ENCODE results near the gene KCNC4.

Gene KCNC4

DNA sequence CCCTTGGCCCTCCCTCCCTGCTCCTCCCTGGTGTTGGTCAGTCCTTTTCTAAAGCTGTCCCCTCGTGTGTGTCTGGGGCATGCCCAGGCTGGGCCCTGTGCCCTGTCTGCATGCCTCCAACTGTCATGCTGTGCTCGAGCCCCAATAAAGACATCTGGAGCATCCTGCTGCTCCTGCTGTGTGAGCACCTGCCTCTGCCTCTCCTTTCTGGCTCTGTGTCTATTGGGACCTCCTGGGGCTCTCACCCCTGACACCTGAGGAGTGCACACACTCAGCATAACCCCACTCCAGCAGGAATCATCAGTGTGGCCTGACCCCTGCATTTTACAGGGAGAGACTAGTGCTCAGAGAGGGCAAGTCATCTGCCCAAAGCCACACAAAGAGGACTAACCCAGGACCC, 23.7 kb downstream of the KCNC4 start:
- no peak for FAIRE-seq

DNA sequence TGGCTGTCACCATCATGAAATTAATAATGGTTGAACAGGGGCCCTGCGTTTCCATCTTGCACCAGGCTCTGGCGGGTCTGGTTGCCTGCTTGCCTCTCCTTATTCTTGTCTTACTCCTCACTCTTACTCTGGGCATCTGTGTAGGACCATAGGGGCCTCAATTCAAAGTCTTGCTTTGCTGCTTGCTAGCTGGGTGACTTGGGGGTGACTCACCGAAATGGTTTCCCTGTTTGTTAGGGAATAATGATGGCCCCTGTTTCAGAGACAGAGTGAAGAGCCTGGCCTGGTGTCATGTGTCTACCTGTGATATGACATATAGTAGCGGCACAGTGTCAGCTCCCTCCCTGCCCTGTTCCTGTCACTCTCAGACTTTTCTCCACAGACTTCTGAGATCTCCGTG, 24.6 kb downstream of the KCNC4 start:
- FAIRE-seq = no peak

DNA sequence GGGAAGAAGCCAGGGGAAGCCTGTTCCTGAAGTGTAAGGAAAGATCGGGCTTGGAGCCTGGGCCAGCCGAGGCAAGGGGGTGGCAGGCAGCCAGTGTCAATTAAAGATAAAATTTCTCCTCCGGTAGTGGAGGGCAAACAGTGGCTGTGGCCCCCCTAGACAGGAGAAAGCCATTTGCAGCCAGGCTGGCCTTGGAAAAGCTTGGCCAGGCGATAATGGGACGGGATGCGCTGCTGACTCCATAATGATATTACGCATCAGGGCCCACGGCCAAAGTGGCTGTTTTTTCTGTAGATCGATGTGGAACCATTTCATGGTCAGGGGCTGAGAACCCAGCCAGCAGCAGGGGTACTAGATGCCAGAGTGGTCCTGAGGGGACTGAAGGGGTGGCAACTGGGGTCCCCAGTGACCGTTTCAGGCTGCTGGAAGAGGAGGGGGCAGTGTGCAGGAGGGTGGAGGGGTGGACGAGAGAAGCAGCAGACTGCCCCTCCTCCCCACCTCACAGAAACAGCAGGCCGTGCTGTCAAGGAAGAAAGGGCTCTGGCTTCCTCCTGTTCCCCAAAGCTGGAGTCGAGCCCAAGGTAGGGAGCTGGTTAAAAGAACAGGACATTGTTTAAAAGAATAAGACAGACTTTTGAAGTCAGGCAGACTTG, 25.2 kb downstream of the KCNC4 start:
- no peak for FAIRE-seq

DNA sequence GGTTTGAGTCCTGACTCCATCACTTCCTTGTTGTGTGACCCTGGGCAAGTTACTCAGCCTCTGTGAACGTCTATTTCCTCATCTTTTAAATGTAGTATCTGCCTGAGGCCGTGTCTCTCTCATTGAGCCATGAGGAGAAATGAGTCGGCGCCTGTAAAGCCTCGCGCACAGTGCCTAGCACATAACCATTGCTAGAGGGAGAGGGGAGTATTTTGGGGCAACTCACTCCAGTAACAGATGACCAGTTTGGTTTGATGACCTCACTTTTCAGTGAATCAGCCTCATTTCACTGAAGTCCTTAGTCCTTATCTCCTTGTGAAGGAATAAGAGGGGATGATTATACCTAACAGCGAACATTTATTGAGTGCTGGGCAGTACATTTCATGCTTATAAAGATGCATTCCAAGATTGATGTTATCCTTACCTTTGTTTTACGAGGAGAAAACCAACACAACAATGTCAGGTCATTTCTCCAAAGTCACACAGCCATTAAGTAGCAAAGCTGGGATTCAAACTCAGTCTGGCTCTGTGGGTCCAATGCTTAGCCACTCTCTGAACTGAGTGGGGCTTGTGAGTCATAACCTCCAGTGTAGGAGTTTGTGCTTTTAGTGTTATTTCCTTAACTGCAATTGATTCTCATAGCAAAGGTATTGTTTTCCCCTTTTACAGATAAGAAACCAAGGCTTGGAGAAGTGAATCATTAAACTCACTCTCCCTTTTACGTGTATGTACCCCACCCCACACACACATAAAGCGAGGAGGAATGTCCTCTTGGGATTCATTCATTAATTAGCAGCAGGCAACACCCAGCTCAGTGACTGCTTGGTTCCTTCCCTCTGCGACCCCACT, 25.9 kb downstream of the KCNC4 start:
- no peak for FAIRE-seq

DNA sequence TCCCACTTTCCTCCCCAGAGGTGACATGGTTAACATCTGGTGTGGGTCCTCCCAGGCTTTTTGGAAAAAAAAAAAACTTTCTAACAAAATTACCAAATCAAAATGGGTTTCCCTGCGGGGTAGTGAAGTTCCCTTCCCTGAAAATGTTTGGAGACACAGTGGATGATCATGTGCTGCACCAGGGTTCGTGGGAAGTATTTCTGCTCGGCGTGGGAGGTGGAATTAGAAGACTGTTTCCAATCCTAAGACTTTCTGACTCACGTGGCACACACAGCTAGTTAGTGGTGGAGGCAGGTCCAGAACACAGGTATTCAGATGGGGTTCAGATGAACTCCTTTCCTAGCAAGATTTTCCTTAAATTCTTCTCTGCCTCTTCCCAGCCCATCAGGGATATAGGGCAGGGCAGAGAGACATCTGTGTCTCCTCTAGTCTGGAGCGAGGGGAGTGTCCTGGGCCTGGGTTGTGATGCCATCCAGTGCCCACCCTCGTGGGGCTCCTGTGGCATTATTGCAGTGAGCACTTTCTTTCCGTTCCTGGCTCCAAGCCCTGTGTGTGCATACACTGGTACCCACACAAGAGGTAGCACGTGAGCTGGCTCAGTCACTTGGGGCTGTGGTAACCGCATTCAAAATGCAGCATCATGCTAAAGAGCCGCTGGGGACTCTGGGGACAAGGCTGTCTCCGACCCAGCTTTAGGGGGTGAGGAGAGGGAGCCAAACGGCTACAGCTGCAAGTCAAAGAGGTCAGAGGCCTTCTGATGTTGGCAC, 27.5 kb downstream of the KCNC4 start:
- FAIRE-seq = no peak

DNA sequence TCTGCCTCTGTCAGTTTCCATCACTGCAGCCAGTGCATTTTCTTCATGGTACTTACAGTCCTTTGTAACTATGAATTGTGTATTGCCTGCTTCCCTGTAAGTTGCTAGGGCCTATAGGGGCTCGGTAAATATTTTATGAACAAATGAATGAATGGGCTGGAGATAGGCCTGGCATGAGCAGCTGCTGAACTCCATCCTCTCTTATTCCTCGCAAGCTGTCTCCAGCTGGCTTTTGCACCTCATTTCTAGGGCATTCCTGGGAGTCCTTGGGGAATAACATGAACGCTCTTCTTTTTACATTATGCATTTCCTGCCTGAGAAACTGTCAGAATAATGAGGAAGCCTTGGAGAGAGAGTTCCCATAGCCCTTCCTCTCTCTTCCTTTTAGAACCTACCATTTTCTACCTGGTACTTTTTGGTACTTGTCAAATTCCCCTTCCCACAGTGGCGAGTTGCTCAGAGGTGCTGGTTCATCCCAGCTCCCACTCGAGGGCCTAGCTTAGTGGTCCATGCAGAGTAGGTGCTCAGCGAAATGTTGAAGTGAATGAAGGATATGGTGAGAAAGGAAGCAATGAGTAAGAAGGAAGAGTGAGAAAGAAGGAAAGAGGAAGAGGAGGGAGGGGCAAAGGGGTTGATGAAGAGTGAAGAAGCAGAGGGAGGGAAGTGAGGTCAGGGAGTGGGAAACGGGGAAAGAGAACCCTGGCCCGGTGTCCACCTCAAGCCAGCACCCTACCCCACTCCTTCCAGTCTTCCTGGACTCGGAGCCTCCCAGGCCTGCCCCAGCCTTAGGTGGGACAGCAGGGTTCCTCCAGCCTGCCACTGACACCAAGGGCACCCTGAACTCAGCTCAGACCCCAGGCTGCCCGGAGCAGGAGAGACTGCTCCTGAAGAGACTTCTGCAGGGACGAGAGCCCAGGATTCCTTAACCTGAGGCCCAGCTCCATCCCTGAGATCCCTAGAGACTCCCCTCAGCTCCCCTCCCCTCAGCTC, 29.6 kb downstream of the KCNC4 start:
- FAIRE-seq = no peak

DNA sequence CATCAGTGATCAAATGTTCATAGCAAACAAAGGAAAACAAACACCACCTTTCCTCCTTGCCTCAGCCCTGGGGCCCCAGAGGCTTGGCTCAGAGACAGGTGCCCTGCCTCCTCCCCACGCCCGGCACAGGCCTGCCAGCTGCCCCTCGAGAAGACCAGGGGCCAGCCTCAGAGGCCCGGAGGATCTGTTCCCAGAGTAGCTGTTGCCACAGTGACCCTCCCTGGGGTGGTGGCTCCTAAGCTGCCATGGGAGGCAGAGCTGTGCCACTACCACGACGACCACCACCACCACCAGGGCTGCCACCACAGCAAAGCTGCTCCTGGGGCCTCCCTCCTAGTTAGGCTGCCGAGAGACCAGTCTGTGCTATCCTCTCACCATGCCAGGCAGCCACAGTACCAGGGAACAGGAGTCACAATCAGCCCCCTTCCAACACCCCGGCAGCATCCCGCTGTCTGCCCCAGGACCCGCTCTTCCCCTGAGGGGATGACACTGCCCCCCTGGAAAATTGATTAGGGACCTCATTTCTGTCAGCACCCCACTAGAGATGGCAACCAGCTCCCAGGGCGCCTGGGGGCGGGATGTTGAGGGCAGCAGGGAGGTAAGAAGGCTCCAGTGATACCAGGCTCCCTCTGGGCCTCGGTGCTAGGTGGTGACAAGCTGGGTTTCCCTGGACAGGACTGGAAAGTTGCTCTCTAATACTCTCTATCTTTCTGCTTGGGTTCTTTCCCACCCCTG, 30.5 kb downstream of the KCNC4 start:
- no peak for FAIRE-seq

DNA sequence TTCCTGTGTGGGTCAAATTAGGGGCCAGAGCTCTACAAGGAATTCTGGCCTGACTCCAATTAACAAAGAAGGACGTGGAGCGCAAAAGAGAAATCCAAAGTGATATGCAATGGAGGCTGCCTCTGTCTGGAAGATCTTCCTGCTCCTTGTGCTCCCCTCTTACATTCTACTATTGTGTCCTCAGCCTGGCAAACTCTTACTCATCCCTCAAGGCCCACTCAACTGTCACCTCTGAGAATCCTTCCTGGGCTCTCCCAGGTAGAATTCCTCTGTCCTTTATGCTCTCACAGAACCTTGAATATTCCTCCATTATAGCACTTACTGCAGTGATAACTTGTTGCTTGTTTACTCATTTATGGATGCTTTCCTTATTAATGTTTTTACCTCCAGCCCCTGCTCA, 31.4 kb downstream of the KCNC4 start:
- FAIRE-seq = no peak

DNA sequence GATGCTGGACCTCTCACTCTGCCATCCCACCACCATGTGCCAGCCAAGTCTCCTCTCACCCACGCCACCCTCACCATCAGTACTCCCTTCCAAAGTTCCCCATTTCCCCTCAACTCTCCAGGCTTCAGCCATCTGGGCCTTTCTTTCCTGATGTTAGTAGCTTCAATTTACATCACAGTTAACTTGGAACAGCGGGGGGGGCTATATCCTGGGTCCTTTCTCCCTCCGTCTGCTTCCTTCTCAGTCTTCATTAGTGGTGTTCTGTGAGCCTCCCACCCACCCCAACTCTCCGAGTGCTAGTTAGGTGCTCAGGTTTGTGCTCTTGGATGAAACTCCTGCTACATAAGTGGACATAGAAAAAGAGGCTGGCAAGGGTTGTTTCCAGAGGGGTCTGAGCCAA, 31.9 kb downstream of the KCNC4 start:
- FAIRE-seq = no peak

DNA sequence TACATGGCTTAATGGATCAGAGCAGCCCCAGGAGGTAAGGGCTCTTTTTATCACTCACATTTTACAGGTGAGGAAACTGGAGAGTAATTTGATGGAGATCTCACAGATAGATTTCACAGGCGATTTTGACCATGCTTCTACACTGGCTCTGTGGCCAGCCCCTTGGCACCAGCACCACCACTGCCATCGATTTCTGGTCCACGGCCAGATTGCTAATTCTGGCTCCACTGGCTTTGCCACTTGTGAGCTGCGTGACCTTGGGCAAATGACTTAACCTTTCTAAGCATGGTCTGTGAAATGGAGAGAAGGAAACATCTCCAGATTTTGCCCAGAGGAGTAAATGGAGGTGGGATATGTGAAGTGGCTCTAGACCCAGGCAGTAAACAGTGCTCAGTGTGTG, 32.6 kb downstream of the KCNC4 start:
- FAIRE-seq = no peak

DNA sequence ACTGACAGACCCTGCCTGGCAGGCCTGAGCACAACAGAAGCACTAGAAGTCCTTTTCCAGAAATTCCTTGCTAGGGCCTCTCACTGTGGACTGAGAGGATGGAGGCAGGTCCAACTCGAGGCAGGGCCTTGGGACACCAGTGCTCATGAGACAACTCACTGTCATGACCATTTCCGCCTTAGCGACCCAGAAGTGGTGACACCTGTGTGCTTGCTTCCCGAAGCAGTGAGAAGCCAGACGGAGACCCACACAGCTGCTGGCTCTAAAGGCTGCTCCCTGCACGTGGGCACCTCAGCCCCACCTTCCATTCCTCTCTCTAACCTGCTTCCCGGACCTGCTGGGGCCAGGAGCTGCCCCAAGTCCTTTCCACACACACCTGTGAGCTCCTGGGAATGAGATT, 33.0 kb downstream of the KCNC4 start:
- no peak for FAIRE-seq

DNA sequence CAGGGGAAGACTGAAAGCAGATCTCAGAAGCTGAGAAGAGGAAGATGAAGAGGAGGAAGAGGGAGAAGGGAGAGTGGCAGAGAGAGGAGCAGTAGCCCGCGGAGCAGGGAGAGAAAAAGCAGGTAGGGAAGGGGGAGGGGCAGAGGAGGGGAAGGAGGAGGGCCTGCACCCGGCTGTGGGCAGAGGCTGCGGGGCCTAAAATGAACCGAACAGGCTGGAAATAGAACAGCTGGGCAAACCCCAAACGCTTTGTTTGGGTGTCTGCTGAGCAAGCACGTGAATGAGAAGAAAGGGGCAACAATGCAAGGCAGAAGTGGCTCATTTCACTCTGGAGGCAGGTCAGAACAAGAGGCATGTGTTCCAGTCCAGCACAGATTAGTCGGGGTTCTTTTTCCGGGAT, 33.5 kb downstream of the KCNC4 start:
- FAIRE-seq = no peak

DNA sequence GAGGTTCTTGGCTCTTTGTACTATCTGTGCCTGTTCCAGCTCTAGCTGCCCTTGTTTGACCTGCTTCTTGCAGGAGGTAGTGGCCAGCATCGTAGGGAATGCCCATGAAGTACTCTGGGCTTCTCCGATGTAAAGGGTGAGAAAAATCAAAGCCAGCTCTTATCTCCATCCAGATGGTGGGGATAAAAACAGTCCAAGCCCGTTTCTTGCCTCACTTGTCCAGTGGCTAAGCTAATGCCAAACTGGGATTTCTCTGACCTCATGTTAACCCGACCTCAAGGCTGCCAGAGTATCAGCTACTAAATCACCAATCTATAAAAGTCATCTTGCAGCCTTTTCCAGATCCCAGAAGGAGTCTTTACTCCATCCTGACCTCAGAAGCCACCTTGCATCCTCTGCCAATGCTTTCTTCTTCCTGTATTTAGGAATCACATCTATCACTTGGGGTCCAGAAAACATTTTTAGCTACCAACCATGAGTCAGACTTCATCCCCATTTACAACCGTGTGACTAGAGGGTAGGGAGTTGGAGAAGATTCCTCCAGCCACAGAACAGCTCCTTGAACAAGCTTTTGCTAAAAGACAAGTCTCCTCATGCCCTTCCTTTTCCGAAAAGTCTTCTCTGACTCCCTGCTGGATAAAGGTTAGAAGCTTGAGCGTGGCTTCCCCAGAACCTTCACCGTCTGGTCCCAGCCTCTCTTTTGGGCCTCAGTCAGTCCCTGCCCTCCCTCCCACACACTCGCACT, 35.9 kb downstream of the KCNC4 start:
- FAIRE-seq = no peak

DNA sequence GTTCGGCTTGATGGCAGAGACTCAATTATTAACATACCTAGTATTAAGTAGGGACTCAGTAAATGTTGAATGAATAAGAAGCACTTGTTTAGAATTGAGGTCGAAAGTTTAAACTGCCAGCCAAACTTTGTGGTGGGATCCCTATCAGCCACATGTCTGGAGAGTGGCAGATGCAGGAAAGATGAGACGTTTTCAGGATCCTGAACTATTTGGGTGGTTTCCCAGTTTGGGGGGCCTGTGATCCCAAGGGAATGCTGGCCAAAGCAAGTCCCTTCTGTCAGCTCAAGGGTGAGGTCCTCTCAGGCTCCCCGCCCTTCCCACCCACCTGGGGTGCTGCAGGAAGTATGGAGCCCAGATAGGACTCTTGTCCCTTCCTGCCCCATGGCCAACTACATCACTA, 38.6 kb downstream of the KCNC4 start:
- no peak for FAIRE-seq

DNA sequence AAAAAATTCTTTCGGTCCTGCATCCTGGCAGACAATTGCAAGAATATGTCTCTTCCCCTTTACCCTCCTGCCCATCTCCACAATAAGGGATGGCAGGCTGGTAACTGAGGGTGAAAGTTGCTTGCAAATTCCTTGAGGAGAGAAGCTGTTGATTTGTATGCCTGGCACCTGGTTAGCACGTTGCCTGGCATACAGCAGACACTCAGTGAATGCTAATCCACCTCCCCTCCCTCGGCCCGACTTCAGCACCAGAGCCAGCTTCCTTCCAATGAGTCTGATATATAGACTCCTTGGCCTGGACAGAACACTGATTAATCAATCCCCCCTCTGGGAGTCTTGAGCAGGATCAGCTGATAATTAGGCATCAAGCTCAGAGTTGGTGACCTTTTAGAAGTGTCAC, 39.1 kb downstream of the KCNC4 start:
- FAIRE-seq = no peak

DNA sequence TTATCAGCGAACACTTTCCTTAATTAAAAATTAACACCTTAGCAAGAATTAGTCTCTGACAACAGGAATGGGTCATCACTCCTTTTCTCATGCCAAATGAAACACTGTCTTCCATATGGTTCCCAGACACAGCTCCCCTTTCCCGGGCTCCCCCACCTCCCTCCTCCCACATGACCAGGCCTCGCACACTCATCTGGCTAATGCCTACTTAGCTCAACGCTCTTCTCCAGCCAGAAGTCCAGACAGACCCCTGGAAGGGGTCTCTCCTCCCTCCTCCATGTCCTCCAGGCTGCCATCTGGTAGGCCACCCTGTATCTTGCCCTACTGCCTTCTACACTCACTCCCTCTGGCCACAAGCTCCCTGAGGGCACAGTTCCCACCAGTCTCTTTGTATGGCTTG, 39.9 kb downstream of the KCNC4 start:
- FAIRE-seq = no peak

DNA sequence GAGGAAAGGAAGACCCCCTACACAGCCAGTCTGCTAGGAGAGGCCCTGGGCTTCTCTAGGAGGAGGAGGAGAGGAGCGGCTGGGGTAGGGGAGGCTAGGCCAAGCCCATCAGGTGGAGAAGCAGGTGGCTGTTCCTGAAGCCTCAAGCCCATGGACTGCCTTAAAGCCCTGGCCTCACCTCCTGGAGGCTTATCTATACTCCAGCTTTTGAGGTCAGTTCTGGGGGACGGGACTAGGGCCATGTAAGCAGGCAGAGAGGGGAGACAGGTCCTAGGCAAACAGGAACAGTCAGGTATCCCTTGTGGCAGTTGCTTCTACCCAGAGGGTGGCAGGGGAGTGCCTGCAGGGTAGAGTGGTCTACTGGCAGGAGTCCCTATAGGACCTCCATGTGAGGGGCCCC, 40.6 kb downstream of the KCNC4 start:
- no peak for FAIRE-seq

DNA sequence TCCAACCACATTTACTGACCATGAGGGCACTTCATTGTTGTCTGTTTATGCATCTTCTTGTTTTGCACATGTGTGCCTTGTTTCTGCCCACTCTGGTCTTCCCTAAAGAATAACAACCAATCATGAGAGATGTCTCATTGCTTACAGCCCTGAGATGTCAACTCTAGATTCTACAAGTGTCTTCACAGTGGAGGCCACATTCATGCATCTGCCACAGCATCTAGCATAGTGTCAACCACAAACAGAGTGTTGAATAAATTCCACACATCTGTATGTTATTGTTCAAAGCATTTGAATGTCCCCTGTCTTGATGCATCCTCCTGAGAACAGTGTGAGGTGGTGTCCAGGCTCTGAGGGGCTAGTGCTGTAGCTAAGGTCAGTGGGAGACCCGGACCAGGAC, 43.1 kb downstream of the KCNC4 start:
- FAIRE-seq = no peak

DNA sequence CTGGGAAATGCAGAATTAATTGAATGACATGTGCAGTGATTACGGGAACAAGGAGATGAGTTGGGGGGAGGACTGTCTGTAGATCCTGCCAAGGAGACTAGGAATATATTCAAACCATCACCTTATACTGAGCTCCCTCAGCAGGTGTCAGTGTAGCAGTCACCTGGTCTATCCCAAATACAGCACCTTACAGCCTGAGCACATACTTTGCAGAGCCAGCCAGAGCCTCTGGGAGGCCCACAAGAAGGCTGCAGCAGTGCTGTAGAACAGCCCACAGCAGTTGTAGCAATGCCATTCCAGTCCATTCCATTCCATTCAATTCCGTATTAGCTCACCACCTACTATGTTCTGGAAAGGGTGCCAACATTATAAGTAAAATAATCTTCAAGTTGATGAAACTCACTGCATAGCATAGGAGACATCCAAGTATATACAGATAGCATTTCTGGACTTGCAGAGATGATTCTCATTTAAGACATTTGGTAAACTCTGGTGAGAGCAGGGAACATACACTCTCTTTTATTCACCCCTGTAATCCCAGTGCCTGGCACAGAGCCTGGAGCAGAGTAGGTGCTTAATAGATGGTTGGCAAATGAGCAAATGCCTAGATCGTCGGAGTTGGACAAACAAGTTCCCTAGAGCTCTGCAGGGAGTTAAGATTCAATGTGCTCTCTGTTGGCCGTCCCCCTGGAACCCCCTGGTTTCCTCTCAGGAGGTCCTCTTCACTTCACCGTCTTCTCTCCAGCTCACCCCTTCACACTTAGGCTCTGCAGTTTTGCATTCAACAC, 44.7 kb downstream of the KCNC4 start:
- FAIRE-seq = no peak

DNA sequence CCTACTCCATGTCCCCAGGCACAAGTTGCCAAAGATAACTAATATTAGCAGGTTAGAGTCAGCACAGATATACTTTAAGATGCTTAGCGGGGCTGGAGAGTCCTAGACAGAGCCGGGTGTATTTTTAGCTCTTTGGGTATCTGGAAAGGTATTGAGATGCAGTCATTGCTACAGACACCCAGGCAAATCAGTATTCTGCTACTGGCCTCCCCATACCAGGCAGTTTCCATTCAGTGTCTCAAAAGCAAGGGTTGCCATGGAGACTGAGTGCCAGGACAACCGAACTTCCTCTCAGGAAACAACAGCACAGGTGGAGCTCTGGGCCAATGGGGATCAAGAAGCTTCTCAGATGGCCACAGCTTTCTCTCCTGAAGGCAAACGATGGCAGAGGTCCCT, 45.3 kb downstream of the KCNC4 start:
- no peak for FAIRE-seq
